H1 (cell line): ENCODE data around the gene SPEM1. TPM values are rescaled to one million over a fixed set of nuclear protein-coding genes. Genes with fewer than 3 reads are reported as not detected.

Experiments
- CTCF ChIA-PET: fragments of 300-600 bp; sonication (Branson Sonifier 250); formaldehyde crosslinking; loops from one replicate; lab custom pipeline; 2021; ENCODE audit not compliant: partially characterized antibody; lab: Charles Lee
- POLR2A ChIA-PET: fragments of 300-600 bp; sonication (Branson Sonifier 250); formaldehyde crosslinking; loops from one replicate; lab custom pipeline; 2021; ENCODE audit warnings: inconsistent platforms; ENCODE audit not compliant: partially characterized antibody; lab: Charles Lee
- DNase-seq, 2 experiments: peaks; one replicate each; pipeline versions ENCODE4 v3.0.0 to v3.0.0-alpha.2; 2010 to 2022; ENCODE audit warnings: low spot score in 2 of 2, low read depth in 1 of 2, mixed read lengths in 1 of 2
- FAIRE-seq: peaks from 2 replicates; lab custom pipeline; 2011; peaks lifted over from hg19 to GRCh38; lab: Jason Lieb, UNC
- H2AFZ ChIP-seq: 2 replicates; pipeline ENCODE4 v1.8.1; 2012; ENCODE audit warnings: low read length, inconsistent platforms
- H2AK5ac ChIP-seq: 2 replicates; pipeline ENCODE4 v1.6.1; 2013; ENCODE audit warnings: low read depth, low read length
- H2BK120ac ChIP-seq: replicated peaks from 2 replicates; pipeline ENCODE3; 2013; ENCODE audit warnings: low read depth, low read length, inconsistent platforms
- H2BK12ac ChIP-seq: 2 replicates; pipeline ENCODE4 v1.6.1; 2013; ENCODE audit warnings: low read depth, low read length
- H2BK15ac ChIP-seq: 2 replicates; pipeline ENCODE4 v1.6.1; 2013; ENCODE audit warnings: low read length
- H2BK20ac ChIP-seq: 2 replicates; pipeline ENCODE4 v1.6.1; 2013; ENCODE audit warnings: low read length
- H2BK5ac ChIP-seq: 2 replicates; pipeline ENCODE4 v1.6.1; 2013; ENCODE audit warnings: low read depth, low read length
- H3K14ac ChIP-seq: 2 replicates; pipeline ENCODE4 v1.6.1; 2013; ENCODE audit warnings: inconsistent platforms; ENCODE audit not compliant: insufficient read length
- H3K18ac ChIP-seq: 2 replicates; pipeline ENCODE4 v1.6.1; 2013; ENCODE audit warnings: low read length; ENCODE audit errors: extremely low read depth
- H3K23ac ChIP-seq: 2 replicates; pipeline ENCODE4 v1.6.1; 2013; ENCODE audit warnings: inconsistent platforms; ENCODE audit not compliant: insufficient read length
- H3K23me2 ChIP-seq: 2 replicates; pipeline ENCODE4 v1.6.1; 2013; ENCODE audit warnings: low read depth, low read length
- H3K27ac ChIP-seq: 2 replicates; pipeline ENCODE4 v1.6.1; 2011; ENCODE audit warnings: low read depth, low read length, inconsistent platforms
- H3K27me3 ChIP-seq, 4 experiments: replicated peaks in 1 of 4; 1 replicate in 1 of 4; 2 replicates in 3 of 4; pipeline versions ENCODE4 v1.6.1 to v1.8.1; 2011 to 2013; ENCODE audit warnings: low read length in 3 of 4, mild to moderate bottlenecking in 3 of 4, inconsistent platforms in 2 of 4, mixed read lengths in 2 of 4, moderate library complexity in 1 of 4; ENCODE audit not compliant: control insufficient read depth in 3 of 4, insufficient read depth in 3 of 4; ENCODE audit errors: extremely low read depth in 1 of 4
- H3K36me3 ChIP-seq, 4 experiments: 2 replicates each; pipeline versions ENCODE4 v1.6.1 to v1.8.1; 2011 to 2013; ENCODE audit warnings: mild to moderate bottlenecking in 4 of 4, low read length in 3 of 4, moderate library complexity in 2 of 4, control low read depth in 1 of 4, inconsistent platforms in 1 of 4; ENCODE audit not compliant: insufficient read depth in 4 of 4, control insufficient read depth in 2 of 4
- H3K4ac ChIP-seq: replicated peaks from 2 replicates; pipeline ENCODE3; 2013; ENCODE audit warnings: low read length, low read depth, mixed read lengths, inconsistent platforms; ENCODE audit not compliant: insufficient read length
- H3K4me1 ChIP-seq, 4 experiments: replicated peaks in 1 of 4; 1 replicate in 1 of 4; 2 replicates in 3 of 4; pipeline versions ENCODE4 v1.6.1 to v1.8.1; 2011 to 2013; ENCODE audit warnings: low read length in 3 of 4, inconsistent platforms in 2 of 4, mixed read lengths in 1 of 4; ENCODE audit not compliant: insufficient read depth in 4 of 4, control insufficient read depth in 3 of 4
- H3K4me2 ChIP-seq, 2 experiments: 2 replicates each; pipeline versions ENCODE4 v1.6.1 to v1.8.1; 2011 to 2013; ENCODE audit warnings: low read depth in 2 of 2, low read length in 2 of 2, control low read depth in 1 of 2, inconsistent platforms in 1 of 2, mild to moderate bottlenecking in 1 of 2; ENCODE audit not compliant: insufficient read depth in 1 of 2
- H3K4me3 ChIP-seq, 4 experiments: fragments of 200-600, 300-600 bp in 1 of 4; sonication (generic), shearing (Covaris generic), sonication (Bioruptor Twin) in 1 of 4; 2 replicates each; pipeline versions ENCODE4 v1.5.1 to v1.8.1; 2011 to 2016; ENCODE audit warnings: low read length in 4 of 4, low read depth in 3 of 4, control low read depth in 2 of 4, inconsistent platforms in 2 of 4, mild to moderate bottlenecking in 2 of 4, mixed read lengths in 1 of 4, moderate library complexity in 1 of 4; ENCODE audit not compliant: insufficient read depth in 2 of 4; ENCODE audit errors: extremely low read depth in 1 of 4
- H3K56ac ChIP-seq: replicated peaks from 2 replicates; pipeline ENCODE3; 2013; ENCODE audit warnings: low read depth, mild to moderate bottlenecking, mixed read lengths, low read length, inconsistent platforms; ENCODE audit not compliant: insufficient read length
- H3K79me1 ChIP-seq: 2 replicates; pipeline ENCODE4 v1.6.1; 2013; ENCODE audit warnings: low read depth, low read length, control low read depth
- H3K79me2 ChIP-seq, 2 experiments: 2 replicates each; pipeline versions ENCODE4 v1.6.1 to v1.8.1; 2012 to 2013; ENCODE audit warnings: low read length in 2 of 2, mild to moderate bottlenecking in 2 of 2, inconsistent platforms in 1 of 2; ENCODE audit not compliant: insufficient read depth in 2 of 2, control insufficient read depth in 1 of 2
- H3K9ac ChIP-seq, 4 experiments: replicated peaks in 1 of 4; 1 replicate in 1 of 4; 2 replicates in 3 of 4; pipeline versions ENCODE4 v1.6.1 to v1.8.1; 2011 to 2013; ENCODE audit warnings: low read depth in 3 of 4, low read length in 3 of 4, control low read depth in 2 of 4, mild to moderate bottlenecking in 2 of 4, moderate library complexity in 2 of 4, inconsistent platforms in 1 of 4; ENCODE audit errors: extremely low read depth in 1 of 4
- H3K9me3 ChIP-seq, 2 experiments: 2 replicates each; pipeline versions ENCODE4 v1.6.1 to v1.8.1; 2012 to 2013; ENCODE audit warnings: mild to moderate bottlenecking in 2 of 2, moderate library complexity in 2 of 2, control low read depth in 1 of 2, inconsistent platforms in 1 of 2, low read depth in 1 of 2, low read length in 1 of 2, mixed read lengths in 1 of 2; ENCODE audit not compliant: insufficient read depth in 2 of 2
- H4K20me1 ChIP-seq, 2 experiments: replicated peaks in 1 of 2; 2 replicates each; pipeline versions ENCODE3 to v1.8.1; 2011 to 2013; ENCODE audit warnings: inconsistent platforms in 2 of 2, low read length in 2 of 2, mild to moderate bottlenecking in 1 of 2; ENCODE audit not compliant: insufficient read depth in 2 of 2, control insufficient read depth in 1 of 2
- H4K5ac ChIP-seq: 2 replicates; pipeline ENCODE4 v1.6.1; 2013; ENCODE audit warnings: low read length, low read depth, mixed read lengths, inconsistent platforms; ENCODE audit not compliant: insufficient read length
- H4K8ac ChIP-seq: 2 replicates; pipeline ENCODE4 v1.8.0; 2013; ENCODE audit warnings: mild to moderate bottlenecking, moderate library complexity, low read length, inconsistent platforms; ENCODE audit not compliant: insufficient read depth; ENCODE audit errors: extremely low read depth
- H4K91ac ChIP-seq: replicated peaks from 2 replicates; pipeline ENCODE3; 2013; ENCODE audit warnings: low read length, mixed read lengths, inconsistent platforms; ENCODE audit not compliant: insufficient read length
- CEBPB ChIP-seq: IDR thresholded peaks from 2 replicates; pipeline ENCODE4 v1.6.1; 2012; ENCODE audit warnings: low read depth, low read length
- CREB1 ChIP-seq: IDR thresholded peaks from 2 replicates; pipeline ENCODE4 v1.6.1; 2012; ENCODE audit warnings: inconsistent platforms
- CTBP2 ChIP-seq: IDR thresholded peaks from 2 replicates; pipeline ENCODE4 v1.7.0; 2011; ENCODE audit warnings: borderline replicate concordance, mild to moderate bottlenecking, moderate library complexity, mixed read lengths, low read length; ENCODE audit not compliant: insufficient read depth, insufficient read length
- PHF8 ChIP-seq: fragments of 200-600 bp; sonication (generic); conservative IDR thresholded peaks from 2 replicates; pipeline ENCODE4 v1.7.1; 2012; ENCODE audit warnings: low read depth, mild to moderate bottlenecking, inconsistent platforms, low read length, moderate library complexity
- SIRT6 ChIP-seq: IDR thresholded peaks from one replicate; pipeline ENCODE4 v1.7.1; 2012; ENCODE audit warnings: low read length, inconsistent platforms
- SP2 ChIP-seq: IDR thresholded peaks from 2 replicates; pipeline ENCODE4 v1.6.1; 2012; ENCODE audit warnings: mild to moderate bottlenecking, low read length, inconsistent platforms
- WGBS, 2 experiments: shearing (Covaris generic) in 1 of 2; methylation state at CpG; one replicate each; pipeline versions ENCODE4 v1.1.6 to v1.1.7; 2013 to 2015; ENCODE audit warnings: low lambda C conversion rate in 2 of 2, mixed read lengths in 2 of 2, inconsistent platforms in 1 of 2, low coverage in 1 of 2, missing lambda C conversion rate in 1 of 2; ENCODE audit not compliant: insufficient replicate concordance in 2 of 2, insufficient coverage in 1 of 2, insufficient read length in 1 of 2; ENCODE audit errors: extremely low coverage in 1 of 2, missing lambda C conversion rate in 1 of 2; 5-methylcytosine and 5-hydroxymethylcytosine counted together
- polyA plus RNA-seq, 7 experiments: library from polyadenylated mRNA; depleted of rRNA in 3 of 7; stranded (reverse) in 5 of 7; unstranded in 2 of 7; fragments of >200 nt in 5 of 7; fragments of 200-250 nt in 2 of 7; gene quantifications; 1 replicate in 5 of 7; 2 replicates in 1 of 7; 4 replicates in 1 of 7; pipeline versions ENCODE4 v1.2.1 to v1.2.3, GENCODE V29; 2011 to 2013; ENCODE audit warnings: missing spikeins in 2 of 7, mixed read lengths in 2 of 7
- total RNA-seq: library from RNA; stranded (reverse); fragmentation: NEBNext Ultra II Directional; extraction: Animal tissue kit (Norgen Biotek cat#: 25700); gene quantifications from 2 replicates; pipeline ENCODE4 v1.2.1, GENCODE V29; 2021

Gene SPEM1
- total and polyA plus RNA-seq, 2 of the 8 experiments (the other 6 are each of a cell fraction or from before 2014, with no cell fraction given) = not detected

GRCh38 chr17:7468804-7469389, 48.8 kb downstream of the SPEM1 start:
- Histone ChIP-seq H4K5ac (no peak overlapping the region), H4K91ac (no peak overlapping the region), H3K4ac (no peak overlapping the region), H3K79me1 (peaks cover 2% of the 10 kb centered on the region), H3K27ac (no peak overlapping the region), H3K4me2 (no peak overlapping the region), H3K18ac (no peak overlapping the region), H3K23ac (no peak overlapping the region), H4K20me1 (peaks cover 0 to 1% of the 10 kb centered on the region in 2 experiments), H3K4me1 (no peaks in the 10 kb centered on the region), H2BK12ac (no peak overlapping the region), H2AK5ac (no peak overlapping the region), H2BK120ac (no peak overlapping the region), H3K56ac (no peak overlapping the region), H2AFZ (no peak overlapping the region), H3K36me3 (peaks cover 0 to 3% (median 0%) of the 10 kb centered on the region in 4 experiments; a peak in 2 of 8 replicates), H3K27me3 (no peaks in the 10 kb centered on the region), H2BK15ac (no peak overlapping the region), H3K79me2 (no peaks in the 10 kb centered on the region; a peak in 1 of 4 replicates), H3K9me3 (no peaks in the 10 kb centered on the region), H3K9ac (no peak overlapping the region), H2BK5ac (no peak overlapping the region), H2BK20ac (no peak overlapping the region), H3K14ac (no peak overlapping the region), H4K8ac (no peak overlapping the region), H3K23me2 (no peaks in the 10 kb centered on the region), H3K4me3 (no peak overlapping the region)
- TF ChIP-seq SIRT6 = no peak
- no peak for TF ChIP-seq PHF8
- TF ChIP-seq CTBP2 = no peak
- no peak for TF ChIP-seq SP2
- no peak for TF ChIP-seq CEBPB
- TF ChIP-seq CREB1 = no peak
- whole genome bisulfite sequencing, 2 experiments = 86% methylated on average over 12 of the region's 12 CpGs; no CpG with 5 or more reads in 1 of the 2 experiments
- CTCF ChIA-PET = interaction anchor here (1.7 kb wide), 1 partner anchor 8 kb away, joined by 4 read pairs; no protein-coding TSS in a partner anchor
- POLR2A ChIA-PET = interaction anchor here (0.6 to 13.8 kb wide), 2 partner anchors 13 to 199 kb away, joined by 4 to 200 read pairs; partner anchors contain the start of genes POLR2A, SLC35G6 and ZBTB4
- DNase-seq = no peak
- FAIRE-seq = no peak
